HG03159 (cell line): Measurements from ENCODE around the gene HPGD.

Experiments
- ATAC-seq: cut with Tn5 transposase; IDR thresholded peaks from one replicate; pipeline ENCODE4 v1.9.1; 2021; ENCODE audit warnings: mild to moderate bottlenecking, moderate library complexity; ENCODE audit not compliant: unreplicated experiment

HPGD gene

DNA sequence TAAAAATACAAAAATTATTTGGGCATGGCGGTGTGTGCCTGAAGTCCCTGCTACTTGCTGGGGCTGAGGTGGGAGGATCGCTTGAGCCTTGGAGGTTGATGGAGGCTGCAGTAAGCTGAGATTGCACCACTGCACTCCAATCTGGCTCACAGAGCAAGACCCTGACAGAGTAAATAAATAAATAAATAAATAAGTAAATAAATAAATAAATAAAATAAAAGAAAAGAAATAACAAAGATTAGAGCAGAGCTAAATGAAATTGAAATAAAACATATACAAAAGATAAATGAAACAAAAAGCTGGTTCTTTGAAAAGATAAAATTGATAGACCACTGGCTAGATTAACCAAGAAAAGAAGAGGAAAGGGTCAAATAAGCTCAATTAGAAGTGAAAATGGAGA, 43.1 kb downstream of the HPGD start:
- no peak for ATAC-seq

DNA sequence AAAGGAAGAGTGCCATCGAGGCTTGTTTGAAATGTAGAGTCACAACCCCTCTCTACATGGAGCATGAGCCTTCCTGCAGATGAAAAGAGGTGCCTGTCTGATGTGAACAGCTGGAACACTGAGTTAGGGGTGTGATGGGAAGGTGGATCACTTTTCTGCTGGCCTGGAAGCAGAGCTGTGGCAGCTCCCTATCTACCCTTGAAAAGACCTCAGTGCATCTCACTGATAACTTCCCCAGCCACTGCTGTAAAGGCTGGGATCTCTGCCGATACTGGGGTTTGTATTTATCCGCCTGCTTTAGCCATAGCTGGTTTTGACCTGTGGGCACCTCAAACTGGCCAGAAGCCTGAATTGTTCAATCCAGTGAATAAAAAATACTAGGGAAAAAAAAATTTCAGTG, 46.8 kb downstream of the HPGD start:
- ATAC-seq, result no peak

DNA sequence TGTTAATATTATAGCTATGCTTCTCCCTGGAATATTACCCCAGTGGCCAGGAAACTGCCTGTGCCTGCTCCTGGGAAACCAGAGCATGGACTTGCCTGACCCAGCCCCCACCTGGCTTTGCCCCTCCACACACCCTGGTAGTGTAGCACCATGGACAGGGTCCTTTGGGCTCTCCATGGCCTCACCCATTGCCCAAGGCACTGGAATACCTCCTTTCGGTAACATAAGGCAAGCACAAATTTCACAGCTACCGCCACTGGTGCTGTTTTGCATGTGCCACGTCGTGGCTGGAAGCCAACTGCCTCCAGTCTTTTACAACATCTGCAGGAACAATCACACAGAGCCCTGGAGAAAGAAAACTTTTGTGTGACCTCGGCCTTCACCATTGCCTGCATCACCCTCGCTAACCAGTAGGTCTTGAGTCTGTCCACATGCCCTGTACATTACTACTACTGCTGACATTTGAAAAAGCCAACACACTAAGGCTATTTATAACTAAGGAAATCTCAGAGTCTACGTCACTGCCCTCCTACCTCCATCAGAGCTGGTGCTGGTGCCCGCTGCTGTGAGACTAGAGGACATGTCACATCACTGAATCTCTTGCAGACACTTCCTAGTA, 47.7 kb downstream of the HPGD start:
- ATAC-seq, result no peak

DNA sequence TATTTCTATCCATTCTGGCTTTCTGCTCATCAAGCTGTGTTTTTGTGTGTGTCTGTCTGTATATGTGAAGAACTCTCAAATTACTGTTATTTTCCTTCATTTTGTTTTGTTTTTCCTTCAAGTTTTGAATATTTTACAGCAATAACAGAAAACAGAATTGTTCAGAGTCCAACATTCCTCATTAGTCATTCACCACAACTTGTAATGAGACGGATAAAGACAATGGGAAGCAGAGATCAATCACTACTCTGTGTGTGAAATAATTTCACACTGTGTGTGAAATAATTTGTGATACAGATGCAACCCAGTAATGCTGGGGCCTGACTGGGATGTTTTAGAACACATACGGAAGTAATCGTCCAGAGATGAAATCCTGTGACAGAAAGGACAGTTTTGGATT, 55.2 kb downstream of the HPGD start:
- no peak for ATAC-seq

DNA sequence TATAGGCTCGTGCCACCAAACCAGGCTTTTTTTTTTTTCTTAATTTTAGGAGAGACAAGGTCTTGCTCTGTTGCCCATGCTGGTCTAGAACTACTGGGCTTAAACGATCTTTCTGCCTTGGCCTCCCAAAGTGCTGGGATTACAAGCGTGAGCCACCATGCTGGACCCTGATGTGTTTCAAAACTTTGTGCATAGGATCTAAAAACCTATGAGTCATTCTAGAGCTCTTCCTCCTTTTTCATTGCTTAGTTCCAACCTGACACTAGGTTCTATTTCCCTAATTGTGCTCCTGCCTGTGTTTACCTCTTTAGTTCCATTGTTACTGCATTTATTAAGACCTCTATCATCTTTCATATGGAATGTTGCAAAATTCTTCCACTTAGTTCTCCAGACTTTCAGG, 57.3 kb downstream of the HPGD start:
- no peak for ATAC-seq

DNA sequence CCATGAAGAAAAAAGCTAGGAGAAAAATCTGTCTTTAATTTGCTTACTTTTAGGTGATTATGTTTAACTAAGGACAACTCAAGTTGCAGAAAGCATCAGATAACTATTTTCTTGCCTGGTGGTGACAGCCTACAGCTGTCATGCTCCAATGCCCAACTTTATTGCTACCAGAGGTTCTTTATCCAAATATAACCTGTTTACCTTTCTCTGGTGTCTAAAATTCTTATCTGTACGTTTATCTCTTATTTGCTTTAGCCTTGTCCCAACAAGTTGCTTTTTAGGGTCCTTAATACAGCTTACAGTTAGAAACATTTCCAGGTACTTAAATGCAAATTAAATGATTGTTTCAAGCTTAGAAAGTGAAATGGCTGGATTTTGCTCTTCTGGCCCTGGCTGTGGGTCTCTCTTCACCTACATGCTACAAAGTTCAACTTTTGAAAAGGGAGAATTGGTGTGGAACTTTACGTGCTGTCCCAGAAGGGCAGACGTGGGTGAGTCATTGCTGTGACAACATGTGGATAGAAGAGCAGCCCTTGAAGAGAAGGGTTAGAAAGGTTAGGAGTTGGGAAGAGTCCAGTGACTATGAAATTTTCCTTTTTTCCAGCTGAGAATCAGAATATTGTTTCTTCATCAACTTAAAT, 60.7 kb downstream of the HPGD start:
- no peak for ATAC-seq

DNA sequence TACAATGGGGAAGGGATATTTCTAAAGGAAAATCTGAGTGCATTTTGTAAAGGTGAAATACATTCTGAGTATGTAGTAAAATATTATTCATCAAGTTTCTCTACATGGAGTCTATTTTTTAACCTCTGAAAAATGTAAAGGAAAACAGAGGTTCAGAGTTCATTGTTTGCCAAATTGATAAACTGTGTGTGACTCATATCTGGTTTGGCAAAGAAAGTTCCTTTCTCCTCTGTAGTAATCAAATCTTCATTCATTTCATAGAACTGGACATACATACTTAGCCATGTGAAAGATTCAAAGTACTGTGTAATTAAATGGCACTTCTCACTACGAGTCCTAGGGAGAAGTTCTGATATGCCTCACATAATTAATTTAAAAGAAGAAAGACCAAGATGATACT, 61.6 kb downstream of the HPGD start:
- ATAC-seq, result no peak

DNA sequence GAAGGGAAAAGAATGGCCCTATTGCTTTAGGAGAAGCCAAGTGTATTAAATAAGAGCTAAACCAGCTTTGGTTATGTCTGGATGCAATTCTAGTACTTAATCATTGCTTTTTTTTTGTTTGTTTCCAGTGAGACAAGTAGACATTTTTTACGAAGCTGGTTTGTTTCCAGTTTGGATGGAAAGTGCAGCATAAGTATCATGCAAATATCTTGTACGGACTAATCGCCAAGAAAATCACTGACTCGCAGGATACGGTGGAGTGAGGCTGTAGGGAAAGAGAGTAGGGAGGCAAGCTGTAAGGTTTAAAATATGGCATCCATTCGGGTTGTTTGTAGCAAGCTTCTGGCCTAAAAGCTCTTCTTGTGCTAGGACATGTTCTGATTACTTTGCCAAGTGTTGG, 64.8 kb downstream of the HPGD start:
- ATAC-seq, result no peak

DNA sequence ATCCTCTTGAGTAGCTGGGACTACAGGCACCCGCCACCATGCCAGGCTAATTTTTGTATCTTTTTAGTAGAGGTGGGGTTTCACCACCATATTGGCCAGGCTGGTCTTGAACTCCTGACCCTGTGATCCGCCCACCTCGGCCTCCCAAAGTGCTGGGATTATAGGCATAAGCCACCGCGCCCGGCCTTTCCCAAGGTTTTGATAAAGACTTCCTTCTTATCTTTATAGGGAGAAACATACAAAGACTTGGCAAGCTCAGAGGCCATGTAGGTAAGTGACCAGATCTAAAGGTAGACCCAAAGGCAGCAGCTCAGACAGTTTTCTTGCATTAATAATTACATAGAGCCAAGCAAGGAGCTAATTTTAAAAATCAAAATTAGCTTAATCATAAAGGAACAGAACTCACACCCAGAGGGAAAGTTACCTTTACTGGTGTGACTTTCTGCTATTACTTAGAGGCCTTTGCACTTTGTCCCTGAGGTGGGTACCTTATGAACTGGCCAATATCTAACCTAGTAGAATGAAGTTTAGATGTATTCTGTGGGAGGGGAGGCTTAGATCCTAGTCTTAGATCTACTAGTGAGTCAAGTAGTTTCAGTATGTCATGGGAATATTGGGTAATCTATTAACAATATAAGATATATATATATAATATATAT, 67.3 kb downstream of the HPGD start:
- ATAC-seq, result no peak

DNA sequence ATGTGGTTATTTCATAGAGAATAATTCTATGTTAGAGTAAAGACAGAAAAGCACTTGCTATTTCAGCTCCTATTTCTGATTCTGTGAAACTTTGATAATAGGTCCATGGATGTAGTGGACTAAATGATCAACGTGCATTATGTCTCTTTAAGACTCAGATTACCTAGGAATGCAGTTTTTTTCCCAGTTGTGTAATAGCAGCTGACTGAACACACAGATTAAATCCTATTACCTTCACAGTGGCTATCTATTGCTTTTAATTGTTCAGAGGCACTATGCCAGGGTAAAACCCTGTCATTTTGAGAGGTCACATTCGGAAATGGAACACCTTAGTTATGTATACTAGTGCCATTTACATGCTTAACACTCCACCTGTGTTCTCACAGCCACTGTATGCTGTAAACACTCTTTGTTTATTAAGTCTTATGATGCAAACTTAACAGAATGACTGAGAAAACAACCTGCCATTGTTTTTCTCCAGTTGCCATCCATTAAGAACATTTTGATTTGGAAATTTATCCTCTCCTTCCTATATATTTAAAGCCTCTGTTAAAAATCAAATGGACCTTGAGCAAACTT, 70.5 kb downstream of the HPGD start:
- ATAC-seq, result no peak

DNA sequence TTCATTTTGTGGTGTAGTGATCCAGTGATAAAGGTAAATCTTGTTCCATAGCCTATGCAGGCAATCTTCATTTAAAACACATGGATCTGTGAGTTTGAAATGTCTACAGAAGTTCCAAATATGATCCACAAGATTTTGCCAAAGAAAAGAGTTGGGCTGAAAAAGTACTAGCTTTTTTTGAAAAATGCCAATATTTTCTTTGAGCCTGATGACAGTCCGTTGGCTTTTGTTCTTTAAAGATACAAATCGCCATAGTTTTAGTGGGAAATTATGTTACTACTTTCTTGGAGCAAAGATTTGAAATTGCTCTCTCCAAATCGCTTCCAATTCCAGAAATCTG, 71.5 kb downstream of the HPGD start:
- ATAC-seq, result no peak

DNA sequence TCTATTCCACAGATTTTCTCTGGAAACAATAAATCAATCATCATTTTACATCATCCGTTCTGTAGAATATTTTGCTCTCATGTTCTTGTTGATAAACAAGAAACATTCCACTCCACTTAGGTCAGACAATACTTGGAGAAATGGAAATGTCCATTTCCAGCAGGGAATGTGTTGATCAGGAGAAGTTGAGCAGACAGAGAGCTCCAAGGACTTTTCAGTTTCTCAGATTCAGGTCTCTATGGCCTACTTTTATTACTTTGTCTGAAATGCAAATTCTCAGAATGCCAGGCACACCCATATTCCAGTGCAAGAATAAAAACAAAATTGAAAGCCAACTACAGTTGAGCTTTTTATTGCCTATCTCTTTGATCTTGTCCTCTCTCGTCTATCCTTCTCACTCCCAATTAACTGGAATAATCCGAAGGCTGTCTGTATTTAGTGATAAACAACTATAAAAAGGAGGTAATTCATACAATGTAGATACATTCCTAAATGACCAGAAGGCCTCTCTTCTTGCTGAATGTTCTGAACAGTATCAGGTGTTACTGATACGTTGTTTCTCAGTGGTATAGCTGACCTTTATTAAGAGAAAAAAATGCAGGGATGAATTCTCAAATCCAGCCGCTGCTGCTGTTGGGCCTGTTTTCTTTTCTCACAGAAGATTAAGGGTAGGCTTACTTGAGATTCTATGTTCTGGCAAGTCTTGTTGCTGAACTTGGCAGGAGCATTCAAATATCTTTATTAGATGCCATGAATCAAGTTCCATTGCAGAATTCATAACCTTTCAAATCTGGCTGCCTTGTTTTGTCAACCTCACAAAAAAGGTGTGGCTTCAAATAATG, 72.1 kb downstream of the HPGD start:
- ATAC-seq, result no peak

DNA sequence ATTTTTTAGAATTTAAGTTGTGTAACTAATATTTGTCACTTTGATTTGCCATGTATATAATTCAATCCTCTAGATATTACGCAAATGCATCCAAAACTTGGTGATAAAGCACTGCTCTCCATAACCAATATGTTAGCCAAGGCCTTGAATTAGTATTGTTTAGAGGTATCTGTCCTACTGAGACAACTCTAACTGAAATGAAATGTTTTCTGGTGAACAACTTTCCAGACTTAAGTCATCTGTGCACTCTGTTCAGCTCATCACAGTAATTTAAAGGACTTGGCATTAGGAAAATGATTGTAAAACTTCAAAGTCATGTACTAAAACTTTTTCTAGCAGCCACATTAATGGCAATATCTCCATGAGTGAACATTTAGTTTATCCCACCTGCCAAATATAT, 73.1 kb downstream of the HPGD start:
- no peak for ATAC-seq

DNA sequence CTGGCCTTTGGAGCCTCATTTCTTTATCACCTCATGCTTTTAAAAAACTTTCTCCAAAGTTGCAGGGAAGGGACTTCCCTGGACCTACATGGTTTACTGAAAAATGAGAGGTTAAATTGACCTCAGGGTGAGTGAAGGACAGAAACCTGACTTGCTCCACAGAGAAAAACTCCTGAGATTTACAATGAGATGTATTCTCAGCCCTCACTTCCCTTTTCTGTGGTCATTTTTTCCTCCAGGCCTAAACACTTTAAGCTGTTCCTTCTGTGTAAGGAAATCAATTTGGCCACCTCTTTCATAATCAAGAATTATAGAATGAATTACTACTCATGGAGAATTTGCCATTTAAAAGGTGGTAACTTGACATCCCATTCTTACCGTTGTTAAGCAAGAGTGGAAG, 77.9 kb downstream of the HPGD start:
- ATAC-seq, result no peak
